K562 (cell line): Measurements from ENCODE around the gene C11orf91. TPM values are rescaled to one million over a fixed set of nuclear protein-coding genes. Genes with fewer than 3 reads are reported as not detected.

ENCODE experiments used
- CXXC5 ChIP-seq: fragments of 250-450 bp; sonication (Bioruptor Pico); IDR thresholded peaks from 2 replicates; pipeline ENCODE4 v1.8.0; 2022; ENCODE audit warnings: inconsistent platforms, mild to moderate bottlenecking, moderate library complexity
- MIER1 ChIP-seq: fragments of 450-650 bp; IDR thresholded peaks from 2 replicates; pipeline ENCODE4 v1.6.1; 2016; ENCODE audit warnings: antibody characterized with exemption, mild to moderate bottlenecking, low read depth
- POLR2A ChIP-seq: fragments of 450-650 bp; conservative IDR thresholded peaks from 2 replicates; pipeline ENCODE4 v1.6.1; 2016
- PTBP1 ChIP-seq: fragments of 200-400 bp; formaldehyde crosslinking; IDR thresholded peaks from 2 replicates; pipeline ENCODE4 v1.6.1; 2017; ENCODE audit warnings: low read depth, low read length
- TEAD1 ChIP-seq, 2 experiments: fragments of 450-650 bp in 1 of 2; sonication (generic) in 1 of 2; formaldehyde crosslinking; IDR thresholded peaks; 2 replicates each; pipeline versions ENCODE4 v1.4.0 to v1.8.0; 2020 to 2022; ENCODE audit warnings: mild to moderate bottlenecking in 2 of 2, missing genetic modification reagents in 1 of 2
- ZBED1 ChIP-seq: IDR thresholded peaks from 2 replicates; pipeline ENCODE4 v1.6.1; 2014
- polyA plus RNA-seq, 8 experiments: library from polyadenylated mRNA; depleted of rRNA in 4 of 8; stranded (reverse) in 5 of 8; unstranded in 3 of 8; fragments of >200 nt; fragmentation: Nextera tagmentation in 2 of 8; fragmentation: Illumina TruSeq in 1 of 8; extraction: Ambion mirVana in 2 of 8; extraction: Trizol in 1 of 8; gene quantifications; 2 replicates each; pipeline versions ENCODE4 v1.2.1 to v1.2.3, GENCODE V29; 2011 to 2014; ENCODE audit warnings: inconsistent platforms in 1 of 8, missing spikeins in 1 of 8
- total RNA-seq, 7 experiments: library from RNA; depleted of rRNA in 6 of 7; stranded (reverse); fragments of >200 nt in 6 of 7; fragmentation: Illumina TruSeq in 2 of 7; extraction: Trizol in 2 of 7; gene quantifications; 2 replicates each; pipeline versions ENCODE4 v1.2.1 to v1.2.3, GENCODE V29; 2011 to 2021; ENCODE audit warnings: low replicate concordance in 1 of 7
- TF ChIP-seq, protein P1 (sequence below): fragments of 250-450 bp; sonication (Bioruptor Pico); IDR thresholded peaks from 2 replicates; pipeline ENCODE4 v1.8.0; 2022; ENCODE audit warnings: inconsistent platforms
- TF ChIP-seq, protein P2 (sequence below): fragments of 450-650 bp; IDR thresholded peaks from 2 replicates; pipeline ENCODE4 v1.6.1; 2018; ENCODE audit not compliant: partially characterized antibody
- TF ChIP-seq, protein P3 (sequence below): sonication (generic); formaldehyde crosslinking; IDR thresholded peaks from 2 replicates; pipeline ENCODE4 v1.8.1; 2023; ENCODE audit warnings: missing genetic modification reagents, mild to moderate bottlenecking, borderline replicate concordance
- TF ChIP-seq, protein P4 (sequence below), 2 experiments: fragments of 450-650 bp; conservative IDR thresholded peaks; 2 replicates each; pipeline ENCODE4 v1.6.1; 2017; ENCODE audit warnings: mild to moderate bottlenecking in 2 of 2, moderate library complexity in 2 of 2
- TF ChIP-seq, protein P5 (sequence below): sonication (generic); IDR thresholded peaks from 2 replicates; pipeline ENCODE4 v1.6.1; 2016

The C11orf91 gene
- total and polyA plus RNA-seq, 9 of the 15 experiments (the other 6 are each of a cell fraction or from before 2014, with no cell fraction given) = not detected

DNA sequence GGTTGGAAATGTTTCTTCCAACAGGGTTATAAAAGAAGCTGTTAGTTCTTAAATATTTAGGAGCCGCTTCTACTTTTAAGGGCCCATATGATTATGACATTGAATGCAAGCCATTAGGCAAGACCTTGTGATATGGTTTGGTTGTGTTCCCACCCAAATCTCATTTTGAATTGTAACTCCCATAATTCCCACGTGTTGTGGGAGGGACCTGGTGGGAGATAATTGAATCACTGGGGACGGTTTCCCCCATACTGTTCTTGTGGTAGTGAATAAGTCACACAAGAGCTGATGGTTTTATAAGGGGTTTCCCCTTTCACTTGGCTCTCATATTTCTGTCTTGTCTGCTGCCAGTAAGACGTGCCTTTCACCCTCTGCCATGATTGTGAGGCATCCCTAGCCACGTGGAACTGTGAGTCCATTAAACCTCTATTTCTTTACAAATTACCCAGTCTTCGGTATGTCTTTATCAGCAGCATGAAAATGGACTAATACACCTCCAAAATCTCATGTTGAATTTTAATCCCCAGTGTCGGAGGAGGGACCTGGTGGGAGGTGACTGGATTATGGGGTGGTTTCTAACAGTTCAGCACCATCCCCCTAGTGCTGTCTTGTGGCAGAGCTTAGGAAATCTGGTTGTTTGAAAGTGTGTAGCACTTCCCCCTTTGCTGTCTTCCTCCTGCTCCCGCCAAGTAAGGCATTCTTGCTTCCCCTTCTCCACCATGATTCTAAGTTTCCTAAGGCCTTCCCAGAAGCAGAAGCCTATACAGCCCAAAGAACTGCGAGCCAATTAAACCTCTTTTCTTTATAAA lies 31.3 kb upstream of the C11orf91 start (continued):
- TF ChIP-seq, protein P1, sequence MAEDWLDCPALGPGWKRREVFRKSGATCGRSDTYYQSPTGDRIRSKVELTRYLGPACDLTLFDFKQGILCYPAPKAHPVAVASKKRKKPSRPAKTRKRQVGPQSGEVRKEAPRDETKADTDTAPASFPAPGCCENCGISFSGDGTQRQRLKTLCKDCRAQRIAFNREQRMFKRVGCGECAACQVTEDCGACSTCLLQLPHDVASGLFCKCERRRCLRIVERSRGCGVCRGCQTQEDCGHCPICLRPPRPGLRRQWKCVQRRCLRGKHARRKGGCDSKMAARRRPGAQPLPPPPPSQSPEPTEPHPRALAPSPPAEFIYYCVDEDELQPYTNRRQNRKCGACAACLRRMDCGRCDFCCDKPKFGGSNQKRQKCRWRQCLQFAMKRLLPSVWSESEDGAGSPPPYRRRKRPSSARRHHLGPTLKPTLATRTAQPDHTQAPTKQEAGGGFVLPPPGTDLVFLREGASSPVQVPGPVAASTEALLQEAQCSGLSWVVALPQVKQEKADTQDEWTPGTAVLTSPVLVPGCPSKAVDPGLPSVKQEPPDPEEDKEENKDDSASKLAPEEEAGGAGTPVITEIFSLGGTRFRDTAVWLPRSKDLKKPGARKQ = no peak
- TF ChIP-seq TEAD1 (CRISPR knock-in tag; IDR thresholded peaks at IDR 0.05) = 0 out of 4 replicates have a peak, but pooled peaks of 1 of the 2 experiments have one; percentile 22
- peak; percentile 11; the same call in 1 of the 2 replicates for TF ChIP-seq POLR2A
- no peak for TF ChIP-seq ZBED1
- TF ChIP-seq, protein P2, sequence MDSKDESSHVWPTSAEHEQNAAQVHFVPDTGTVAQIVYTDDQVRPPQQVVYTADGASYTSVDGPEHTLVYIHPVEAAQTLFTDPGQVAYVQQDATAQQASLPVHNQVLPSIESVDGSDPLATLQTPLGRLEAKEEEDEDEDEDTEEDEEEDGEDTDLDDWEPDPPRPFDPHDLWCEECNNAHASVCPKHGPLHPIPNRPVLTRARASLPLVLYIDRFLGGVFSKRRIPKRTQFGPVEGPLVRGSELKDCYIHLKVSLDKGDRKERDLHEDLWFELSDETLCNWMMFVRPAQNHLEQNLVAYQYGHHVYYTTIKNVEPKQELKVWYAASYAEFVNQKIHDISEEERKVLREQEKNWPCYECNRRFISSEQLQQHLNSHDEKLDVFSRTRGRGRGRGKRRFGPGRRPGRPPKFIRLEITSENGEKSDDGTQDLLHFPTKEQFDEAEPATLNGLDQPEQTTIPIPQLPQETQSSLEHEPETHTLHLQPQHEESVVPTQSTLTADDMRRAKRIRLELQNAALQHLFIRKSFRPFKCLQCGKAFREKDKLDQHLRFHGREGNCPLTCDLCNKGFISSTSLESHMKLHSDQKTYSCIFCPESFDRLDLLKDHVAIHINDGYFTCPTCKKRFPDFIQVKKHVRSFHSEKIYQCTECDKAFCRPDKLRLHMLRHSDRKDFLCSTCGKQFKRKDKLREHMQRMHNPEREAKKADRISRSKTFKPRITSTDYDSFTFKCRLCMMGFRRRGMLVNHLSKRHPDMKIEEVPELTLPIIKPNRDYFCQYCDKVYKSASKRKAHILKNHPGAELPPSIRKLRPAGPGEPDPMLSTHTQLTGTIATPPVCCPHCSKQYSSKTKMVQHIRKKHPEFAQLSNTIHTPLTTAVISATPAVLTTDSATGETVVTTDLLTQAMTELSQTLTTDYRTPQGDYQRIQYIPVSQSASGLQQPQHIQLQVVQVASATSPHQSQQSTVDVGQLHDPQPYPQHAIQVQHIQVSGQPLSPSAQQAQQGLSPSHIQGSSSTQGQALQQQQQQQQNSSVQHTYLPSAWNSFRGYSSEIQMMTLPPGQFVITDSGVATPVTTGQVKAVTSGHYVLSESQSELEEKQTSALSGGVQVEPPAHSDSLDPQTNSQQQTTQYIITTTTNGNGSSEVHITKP = peak; percentile 88
- TF ChIP-seq, protein P3, sequence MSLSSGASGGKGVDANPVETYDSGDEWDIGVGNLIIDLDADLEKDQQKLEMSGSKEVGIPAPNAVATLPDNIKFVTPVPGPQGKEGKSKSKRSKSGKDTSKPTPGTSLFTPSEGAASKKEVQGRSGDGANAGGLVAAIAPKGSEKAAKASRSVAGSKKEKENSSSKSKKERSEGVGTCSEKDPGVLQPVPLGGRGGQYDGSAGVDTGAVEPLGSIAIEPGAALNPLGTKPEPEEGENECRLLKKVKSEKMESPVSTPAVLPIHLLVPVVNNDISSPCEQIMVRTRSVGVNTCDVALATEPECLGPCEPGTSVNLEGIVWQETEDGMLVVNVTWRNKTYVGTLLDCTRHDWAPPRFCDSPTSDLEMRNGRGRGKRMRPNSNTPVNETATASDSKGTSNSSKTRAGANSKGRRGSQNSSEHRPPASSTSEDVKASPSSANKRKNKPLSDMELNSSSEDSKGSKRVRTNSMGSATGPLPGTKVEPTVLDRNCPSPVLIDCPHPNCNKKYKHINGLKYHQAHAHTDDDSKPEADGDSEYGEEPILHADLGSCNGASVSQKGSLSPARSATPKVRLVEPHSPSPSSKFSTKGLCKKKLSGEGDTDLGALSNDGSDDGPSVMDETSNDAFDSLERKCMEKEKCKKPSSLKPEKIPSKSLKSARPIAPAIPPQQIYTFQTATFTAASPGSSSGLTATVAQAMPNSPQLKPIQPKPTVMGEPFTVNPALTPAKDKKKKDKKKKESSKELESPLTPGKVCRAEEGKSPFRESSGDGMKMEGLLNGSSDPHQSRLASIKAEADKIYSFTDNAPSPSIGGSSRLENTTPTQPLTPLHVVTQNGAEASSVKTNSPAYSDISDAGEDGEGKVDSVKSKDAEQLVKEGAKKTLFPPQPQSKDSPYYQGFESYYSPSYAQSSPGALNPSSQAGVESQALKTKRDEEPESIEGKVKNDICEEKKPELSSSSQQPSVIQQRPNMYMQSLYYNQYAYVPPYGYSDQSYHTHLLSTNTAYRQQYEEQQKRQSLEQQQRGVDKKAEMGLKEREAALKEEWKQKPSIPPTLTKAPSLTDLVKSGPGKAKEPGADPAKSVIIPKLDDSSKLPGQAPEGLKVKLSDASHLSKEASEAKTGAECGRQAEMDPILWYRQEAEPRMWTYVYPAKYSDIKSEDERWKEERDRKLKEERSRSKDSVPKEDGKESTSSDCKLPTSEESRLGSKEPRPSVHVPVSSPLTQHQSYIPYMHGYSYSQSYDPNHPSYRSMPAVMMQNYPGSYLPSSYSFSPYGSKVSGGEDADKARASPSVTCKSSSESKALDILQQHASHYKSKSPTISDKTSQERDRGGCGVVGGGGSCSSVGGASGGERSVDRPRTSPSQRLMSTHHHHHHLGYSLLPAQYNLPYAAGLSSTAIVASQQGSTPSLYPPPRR (CRISPR knock-in tag) = no peak
- TF ChIP-seq CXXC5 (CRISPR knock-in tag) = no peak
- no peak for TF ChIP-seq MIER1
- no peak for TF ChIP-seq PTBP1
- TF ChIP-seq, protein P4, sequence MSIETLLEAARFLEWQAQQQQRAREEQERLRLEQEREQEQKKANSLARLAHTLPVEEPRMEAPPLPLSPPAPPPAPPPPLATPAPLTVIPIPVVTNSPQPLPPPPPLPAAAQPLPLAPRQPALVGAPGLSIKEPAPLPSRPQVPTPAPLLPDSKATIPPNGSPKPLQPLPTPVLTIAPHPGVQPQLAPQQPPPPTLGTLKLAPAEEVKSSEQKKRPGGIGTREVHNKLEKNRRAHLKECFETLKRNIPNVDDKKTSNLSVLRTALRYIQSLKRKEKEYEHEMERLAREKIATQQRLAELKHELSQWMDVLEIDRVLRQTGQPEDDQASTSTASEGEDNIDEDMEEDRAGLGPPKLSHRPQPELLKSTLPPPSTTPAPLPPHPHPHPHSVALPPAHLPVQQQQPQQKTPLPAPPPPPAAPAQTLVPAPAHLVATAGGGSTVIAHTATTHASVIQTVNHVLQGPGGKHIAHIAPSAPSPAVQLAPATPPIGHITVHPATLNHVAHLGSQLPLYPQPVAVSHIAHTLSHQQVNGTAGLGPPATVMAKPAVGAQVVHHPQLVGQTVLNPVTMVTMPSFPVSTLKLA (conservative IDR thresholded peaks at IDR 0.05) = peak; percentile 68 to 74; a peak in 3 of 4 replicates
- TF ChIP-seq, protein P5, sequence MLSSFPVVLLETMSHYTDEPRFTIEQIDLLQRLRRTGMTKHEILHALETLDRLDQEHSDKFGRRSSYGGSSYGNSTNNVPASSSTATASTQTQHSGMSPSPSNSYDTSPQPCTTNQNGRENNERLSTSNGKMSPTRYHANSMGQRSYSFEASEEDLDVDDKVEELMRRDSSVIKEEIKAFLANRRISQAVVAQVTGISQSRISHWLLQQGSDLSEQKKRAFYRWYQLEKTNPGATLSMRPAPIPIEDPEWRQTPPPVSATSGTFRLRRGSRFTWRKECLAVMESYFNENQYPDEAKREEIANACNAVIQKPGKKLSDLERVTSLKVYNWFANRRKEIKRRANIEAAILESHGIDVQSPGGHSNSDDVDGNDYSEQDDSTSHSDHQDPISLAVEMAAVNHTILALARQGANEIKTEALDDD = peak; percentile 49
